Osteocyte (in vitro differentiated cells): ENCODE results near the gene PELI2. TPM values are rescaled to one million over a fixed set of nuclear protein-coding genes. Genes with fewer than 3 reads are reported as not detected.

Experiments used
- DNase-seq: peaks from one replicate; pipeline ENCODE4 v3.0.0; 2021; ENCODE audit warnings: mixed read lengths; ENCODE audit not compliant: unreplicated experiment; ENCODE audit errors: extremely low spot score
- H3K27ac Mint-ChIP-seq: one replicate; pipeline ENCODE4 v1.8.0; 2021; ENCODE audit warnings: mild to moderate bottlenecking, mixed read lengths; ENCODE audit not compliant: unreplicated experiment
- H3K27me3 Mint-ChIP-seq: one replicate; pipeline ENCODE4 v1.8.0; 2021; ENCODE audit warnings: mixed read lengths; ENCODE audit not compliant: unreplicated experiment
- H3K36me3 Mint-ChIP-seq: one replicate; pipeline ENCODE4 v1.8.0; 2021; ENCODE audit warnings: mixed read lengths; ENCODE audit not compliant: unreplicated experiment
- H3K4me1 Mint-ChIP-seq: one replicate; pipeline ENCODE4 v1.8.0; 2021; ENCODE audit warnings: mixed read lengths; ENCODE audit not compliant: unreplicated experiment
- H3K4me3 Mint-ChIP-seq: one replicate; pipeline ENCODE4 v1.8.0; 2021; ENCODE audit warnings: mild to moderate bottlenecking, moderate library complexity, mixed read lengths; ENCODE audit not compliant: unreplicated experiment
- H3K9me3 Mint-ChIP-seq: one replicate; pipeline ENCODE4 v1.8.0; 2021; ENCODE audit warnings: mixed read lengths; ENCODE audit not compliant: unreplicated experiment
- total RNA-seq: library from RNA; stranded (reverse); gene quantifications from 2 replicates; pipeline ENCODE4 v1.2.1, GENCODE V29; 2021
- TF ChIP-seq, protein P1 (sequence below): fragments of 200-600 bp; sonication (generic); IDR thresholded peaks from 2 replicates; pipeline ENCODE4 v1.5.0; 2021; ENCODE audit warnings: antibody characterized with exemption, mild to moderate bottlenecking, moderate library complexity

The PELI2 gene
- total RNA-seq, 1 donor from 2014 or later: 15.0 TPM

DNA sequence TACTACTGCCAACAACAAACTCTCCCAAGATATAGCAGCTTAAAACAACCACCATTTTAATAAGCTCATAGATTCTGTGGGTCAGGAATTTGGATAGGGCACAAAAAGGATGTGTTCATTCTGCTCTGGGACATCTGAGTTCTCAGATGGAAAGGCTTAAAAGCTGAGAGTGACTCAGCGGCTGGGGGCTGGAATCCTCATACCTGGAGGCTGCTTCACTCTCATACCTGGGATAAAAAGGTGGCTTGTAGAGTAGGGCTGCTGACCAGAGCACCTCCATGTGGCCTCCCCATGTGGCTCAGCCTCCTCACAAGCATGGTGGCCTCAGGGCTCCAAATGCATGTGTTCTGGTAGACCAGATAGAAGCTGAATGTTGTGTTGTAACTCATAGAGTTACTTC lies 20.2 kb upstream of the PELI2 start:
- Mint-ChIP-seq H3K4me1 (peaks cover 2% of the 10 kb centered on the region), H3K27me3 (peaks cover 14% of the 10 kb centered on the region), H3K4me3 (no peak overlapping the region), H3K27ac (no peak overlapping the region), H3K9me3 (no peaks in the 10 kb centered on the region), H3K36me3 (no peaks in the 10 kb centered on the region)
- TF ChIP-seq, protein P1, sequence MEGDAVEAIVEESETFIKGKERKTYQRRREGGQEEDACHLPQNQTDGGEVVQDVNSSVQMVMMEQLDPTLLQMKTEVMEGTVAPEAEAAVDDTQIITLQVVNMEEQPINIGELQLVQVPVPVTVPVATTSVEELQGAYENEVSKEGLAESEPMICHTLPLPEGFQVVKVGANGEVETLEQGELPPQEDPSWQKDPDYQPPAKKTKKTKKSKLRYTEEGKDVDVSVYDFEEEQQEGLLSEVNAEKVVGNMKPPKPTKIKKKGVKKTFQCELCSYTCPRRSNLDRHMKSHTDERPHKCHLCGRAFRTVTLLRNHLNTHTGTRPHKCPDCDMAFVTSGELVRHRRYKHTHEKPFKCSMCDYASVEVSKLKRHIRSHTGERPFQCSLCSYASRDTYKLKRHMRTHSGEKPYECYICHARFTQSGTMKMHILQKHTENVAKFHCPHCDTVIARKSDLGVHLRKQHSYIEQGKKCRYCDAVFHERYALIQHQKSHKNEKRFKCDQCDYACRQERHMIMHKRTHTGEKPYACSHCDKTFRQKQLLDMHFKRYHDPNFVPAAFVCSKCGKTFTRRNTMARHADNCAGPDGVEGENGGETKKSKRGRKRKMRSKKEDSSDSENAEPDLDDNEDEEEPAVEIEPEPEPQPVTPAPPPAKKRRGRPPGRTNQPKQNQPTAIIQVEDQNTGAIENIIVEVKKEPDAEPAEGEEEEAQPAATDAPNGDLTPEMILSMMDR: no peak
- DNase-seq: no peak

DNA sequence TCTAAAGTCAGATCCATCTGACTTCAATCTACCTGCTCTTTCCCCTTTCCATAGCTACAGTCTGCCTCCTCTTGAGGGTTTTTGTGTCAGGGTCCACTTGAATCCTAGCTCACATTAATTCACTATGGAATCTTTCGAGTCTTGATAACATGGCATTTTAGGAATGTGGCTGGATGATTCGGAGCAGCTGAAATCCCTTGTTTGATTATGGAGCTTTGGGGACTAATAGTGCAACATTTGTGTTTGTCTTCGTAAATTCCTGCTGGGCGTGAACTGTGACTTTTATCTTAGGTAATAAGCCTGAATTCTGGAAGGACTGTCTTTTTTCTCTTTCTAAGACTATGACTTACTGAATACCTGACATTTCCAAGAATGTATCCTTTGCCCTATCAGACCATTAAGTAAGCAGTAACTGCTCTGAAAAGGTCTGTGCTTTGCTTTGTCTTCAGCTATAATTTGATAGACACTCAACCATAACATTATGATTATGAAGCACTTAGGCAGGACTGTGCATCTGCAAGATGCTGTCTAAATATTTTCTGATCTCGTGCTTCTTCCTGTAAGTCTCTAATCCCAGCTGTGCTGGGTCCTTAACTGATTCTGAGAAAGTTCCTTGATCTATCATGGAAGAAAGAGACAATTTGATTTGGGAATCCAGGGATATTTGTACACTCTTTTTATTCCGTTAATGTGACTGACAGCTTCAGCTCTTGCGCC lies 19.0 kb upstream of the PELI2 start:
- Mint-ChIP-seq H3K4me3 (no peak overlapping the region), H3K27me3 (peaks cover 12% of the 10 kb centered on the region), H3K27ac (no peak overlapping the region), H3K36me3 (no peaks in the 10 kb centered on the region), H3K9me3 (no peaks in the 10 kb centered on the region), H3K4me1 (peaks cover 2% of the 10 kb centered on the region)
- DNase-seq: no peak
- TF ChIP-seq, protein P1: no peak

DNA sequence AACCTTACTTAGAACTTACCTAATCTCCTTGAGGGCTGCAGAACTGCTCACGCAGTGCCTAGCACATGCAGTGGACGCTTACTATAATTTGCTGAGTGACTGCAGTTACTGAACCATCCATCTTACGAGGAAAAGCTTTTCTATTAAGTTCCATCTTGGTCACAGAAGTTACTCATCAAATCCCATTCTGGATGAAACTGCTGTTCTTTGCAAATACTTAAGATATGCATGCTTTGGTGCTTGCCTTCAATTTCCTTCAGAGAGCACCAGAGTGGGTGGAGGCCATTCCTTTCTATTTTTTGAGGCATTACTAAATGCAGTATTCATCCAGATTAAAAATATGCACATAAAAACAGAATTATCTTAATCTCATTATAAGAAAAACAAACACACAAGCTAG lies 17.7 kb upstream of the PELI2 start:
- Mint-ChIP-seq H3K27ac (no peak overlapping the region), H3K36me3 (no peaks in the 10 kb centered on the region), H3K4me3 (no peak overlapping the region), H3K9me3 (no peaks in the 10 kb centered on the region), H3K27me3 (peaks cover 6% of the 10 kb centered on the region), H3K4me1 (peaks cover 2% of the 10 kb centered on the region)
- no peak for DNase-seq
- TF ChIP-seq, protein P1: no peak

DNA sequence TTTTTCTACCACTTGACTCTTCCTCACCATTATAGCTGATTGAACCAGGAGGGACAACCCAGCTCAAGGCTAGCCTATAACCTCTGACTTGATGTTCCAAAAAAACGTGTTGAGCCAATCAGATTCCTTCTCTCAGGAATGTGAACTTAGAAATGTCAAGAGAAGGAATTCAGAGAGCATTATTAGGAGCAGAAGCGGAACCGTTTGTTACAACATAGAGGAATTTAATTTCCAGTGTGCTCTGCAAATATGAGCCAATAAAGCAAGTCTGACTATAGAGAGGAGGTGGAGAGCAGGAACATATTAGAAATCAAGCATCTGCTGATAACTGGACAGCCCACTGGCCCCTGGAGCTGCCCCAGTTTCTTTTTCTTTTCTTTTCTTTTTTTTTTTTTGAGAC lies 15.3 kb upstream of the PELI2 start:
- no peak overlapping the region for H3K4me3 Mint-ChIP-seq
- no peaks in the 10 kb centered on the region for H3K36me3 Mint-ChIP-seq
- H3K9me3 Mint-ChIP-seq: no peaks in the 10 kb centered on the region
- H3K27ac Mint-ChIP-seq: no peak overlapping the region
- H3K27me3 Mint-ChIP-seq: peaks cover 4% of the 10 kb centered on the region
- no peak for DNase-seq
- TF ChIP-seq, protein P1: no peak
- H3K4me1 Mint-ChIP-seq: peaks cover 2% of the 10 kb centered on the region

DNA sequence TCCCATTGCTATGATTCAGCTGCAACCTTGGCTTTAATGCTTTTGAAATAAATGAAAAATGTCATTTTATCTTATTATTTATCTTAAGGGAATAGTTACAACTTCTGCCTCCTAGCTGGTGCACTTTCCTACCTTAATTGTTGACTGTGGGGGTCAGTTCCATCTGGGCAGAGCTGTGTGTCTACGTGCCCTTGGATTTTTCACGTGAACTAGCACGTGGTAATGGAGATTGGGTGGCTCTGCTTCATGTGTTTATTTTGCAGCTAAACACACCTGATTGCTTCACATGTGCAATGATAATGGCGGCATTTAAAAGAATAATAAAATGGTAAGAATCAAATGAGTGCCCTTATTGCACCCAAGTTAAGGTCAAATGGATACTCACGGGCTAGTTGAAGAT lies 10.6 kb upstream of the PELI2 start:
- TF ChIP-seq, protein P1: no peak
- H3K36me3 Mint-ChIP-seq: peaks cover 2% of the 10 kb centered on the region
- peaks cover 18% of the 10 kb centered on the region for H3K27me3 Mint-ChIP-seq
- no peak overlapping the region for H3K4me3 Mint-ChIP-seq
- no peaks in the 10 kb centered on the region for H3K4me1 Mint-ChIP-seq
- H3K9me3 Mint-ChIP-seq: no peaks in the 10 kb centered on the region
- no peak for DNase-seq
- no peak overlapping the region for H3K27ac Mint-ChIP-seq
